Superior temporal gyrus (tissue), 1 donor: ENCODE data around the gene LAMA4.

Experiments used
- DNase-seq: peaks from one replicate; pipeline ENCODE4 v3.0.0-alpha.2; 2016; ENCODE audit errors: extremely low spot score

Gene LAMA4

GRCh38 chr6:112253841-112254816, at the start of gene LAMA4:
TSS of gene LAMA4 (minus strand) at chr6:112254567. CDS start at chr6:112254150, 417 bp downstream.
- DNase-seq, result peak; percentile 32

GRCh38 chr6:112302142-112302705, 47.9 kb upstream of the LAMA4 start:
- no peak for DNase-seq

- no peak for DNase-seq
These were observed 46.5 kb upstream of the LAMA4 start for GRCh38 chr6:112300896-112301295.

GRCh38 chr6:112298816-112299281, 44.5 kb upstream of the LAMA4 start:
- DNase-seq, result no peak

- no peak for DNase-seq
These were observed 43.8 kb upstream of the LAMA4 start for GRCh38 chr6:112298021-112298745.

- no peak for DNase-seq
These were observed 42.3 kb upstream of the LAMA4 start for GRCh38 chr6:112296694-112297093.

- no peak for DNase-seq
These were observed 41.8 kb upstream of the LAMA4 start for GRCh38 chr6:112296122-112296521.

- no peak for DNase-seq
These were observed 36.9 kb upstream of the LAMA4 start for GRCh38 chr6:112291161-112291762.

- DNase-seq, result no peak
These were observed 34.7 kb upstream of the LAMA4 start for GRCh38 chr6:112289038-112289566.

- no peak for DNase-seq
These were observed 34.1 kb upstream of the LAMA4 start for GRCh38 chr6:112288475-112288874.

GRCh38 chr6:112287577-112288225, 33.3 kb upstream of the LAMA4 start:
- no peak for DNase-seq

GRCh38 chr6:112286500-112287144, 32.3 kb upstream of the LAMA4 start:
- DNase-seq, result no peak

- no peak for DNase-seq
These were observed 31.6 kb upstream of the LAMA4 start for GRCh38 chr6:112286010-112286409.

- DNase-seq, result no peak
These were observed 30.2 kb upstream of the LAMA4 start for GRCh38 chr6:112284603-112285002.

GRCh38 chr6:112283621-112284020, 29.3 kb upstream of the LAMA4 start:
- DNase-seq, result no peak

- DNase-seq, result peak; percentile 62
These were observed 27.7 kb upstream of the LAMA4 start for GRCh38 chr6:112281821-112282615.

GRCh38 chr6:112279031-112279935, 24.9 kb upstream of the LAMA4 start:
- DNase-seq, result peak; percentile 38

GRCh38 chr6:112275365-112275764, 21.0 kb upstream of the LAMA4 start:
- DNase-seq, result no peak

- peak; percentile 61 for DNase-seq
These were observed 20.4 kb upstream of the LAMA4 start for GRCh38 chr6:112274774-112275173.
